Mucosa of rectum (tissue), 2 donors: ENCODE results near the gene ANKRD11.

Experiments used
- H3K27ac ChIP-seq, 2 donors: one replicate each; pipeline ENCODE4 v1.7.0; 2013; ENCODE audit warnings: inconsistent platforms in 2 of 2, low read depth in 2 of 2, low read length in 2 of 2
- H3K27me3 ChIP-seq, 2 donors: one replicate each; pipeline ENCODE4 v1.7.0; 2013; ENCODE audit warnings: low read length in 2 of 2; ENCODE audit not compliant: control insufficient read depth in 2 of 2, insufficient read depth in 2 of 2
- H3K36me3 ChIP-seq, 2 donors: one replicate each; pipeline ENCODE4 v1.7.0; 2013; ENCODE audit warnings: low read length in 2 of 2; ENCODE audit not compliant: control insufficient read depth in 2 of 2, insufficient read depth in 2 of 2
- H3K4me1 ChIP-seq, 2 donors: one replicate each; pipeline ENCODE4 v1.7.0; 2013; ENCODE audit warnings: low read length in 2 of 2, mild to moderate bottlenecking in 1 of 2; ENCODE audit not compliant: control insufficient read depth in 2 of 2, insufficient read depth in 2 of 2
- H3K4me3 ChIP-seq, 2 donors: one replicate each; pipeline ENCODE4 v1.7.0; 2013; ENCODE audit warnings: low read length in 2 of 2
- H3K9ac ChIP-seq, 2 donors: one replicate each; pipeline ENCODE4 v1.7.0; 2013; ENCODE audit warnings: low read length in 2 of 2, low read depth in 1 of 2, mild to moderate bottlenecking in 1 of 2
- H3K9me3 ChIP-seq, 2 donors: one replicate each; pipeline ENCODE4 v1.7.0; 2013; ENCODE audit warnings: low read length in 2 of 2; ENCODE audit not compliant: control insufficient read depth in 2 of 2
- donor health status: healthy.
- donor health status: Normal muscosa, but diverticular disease.

ANKRD11 gene

GRCh38 chr16:89371386-89371785, 119.0 kb downstream of the ANKRD11 start:
- no peak overlapping the region for H3K27ac ChIP-seq
- peaks cover 0 to 6% of the 10 kb centered on the region in 2 donors for H3K4me1 ChIP-seq

GRCh38 chr16:89370601-89371000, 119.8 kb downstream of the ANKRD11 start:
- Histone ChIP-seq H3K27me3 (no peaks in the 10 kb centered on the region), H3K4me3 (no peak overlapping the region), H3K9me3 (no peaks in the 10 kb centered on the region), H3K27ac (no peak overlapping the region), H3K36me3 (peaks cover 8% of the 10 kb centered on the region in 2 donors), H3K9ac (no peak overlapping the region), H3K4me1 (peaks cover 0 to 6% of the 10 kb centered on the region in 2 donors)

More at GRCh38 chr16:89371386-89371785, 119.0 kb downstream of the ANKRD11 start:
- Histone ChIP-seq H3K4me3 (no peak overlapping the region), H3K9me3 (peaks cover 0 to 4% of the 10 kb centered on the region in 2 donors), H3K9ac (no peak overlapping the region), H3K27me3 (no peaks in the 10 kb centered on the region), H3K36me3 (peaks cover 8% of the 10 kb centered on the region in 2 donors)

GRCh38 chr16:89370081-89370511, 120.3 kb downstream of the ANKRD11 start:
- no peaks in the 10 kb centered on the region for H3K27me3 ChIP-seq
- no peak overlapping the region for H3K4me3 ChIP-seq
- H3K9me3 ChIP-seq, result no peaks in the 10 kb centered on the region
- H3K4me1 ChIP-seq, result peaks cover 2 to 6% of the 10 kb centered on the region in 2 donors
- no peak overlapping the region for H3K9ac ChIP-seq
- no peak overlapping the region for H3K27ac ChIP-seq
- peaks cover 8% of the 10 kb centered on the region in 2 donors for H3K36me3 ChIP-seq

GRCh38 chr16:89369266-89369895, 121.0 kb downstream of the ANKRD11 start:
- Histone ChIP-seq H3K4me3 (no peak overlapping the region), H3K9ac (no peak overlapping the region), H3K4me1 (peaks cover 9 to 13% of the 10 kb centered on the region in 2 donors)

GRCh38 chr16:89368604-89369249, 121.6 kb downstream of the ANKRD11 start:
- no peaks in the 10 kb centered on the region for H3K27me3 ChIP-seq
- H3K36me3 ChIP-seq, result peaks cover 8% of the 10 kb centered on the region in 2 donors
- H3K9ac ChIP-seq, result no peak overlapping the region
- H3K27ac ChIP-seq, result no peak overlapping the region
- H3K4me1 ChIP-seq, result peaks cover 15 to 18% of the 10 kb centered on the region in 2 donors
- H3K9me3 ChIP-seq, result no peaks in the 10 kb centered on the region
- H3K4me3 ChIP-seq, result no peak overlapping the region

More at GRCh38 chr16:89369266-89369895, 121.0 kb downstream of the ANKRD11 start:
- no peak overlapping the region for H3K27ac ChIP-seq
- H3K36me3 ChIP-seq, result peaks cover 8% of the 10 kb centered on the region in 2 donors
- no peaks in the 10 kb centered on the region for H3K27me3 ChIP-seq
- H3K9me3 ChIP-seq, result no peaks in the 10 kb centered on the region

- Histone ChIP-seq H3K4me3 (no peak overlapping the region), H3K36me3 (peaks cover 8% of the 10 kb centered on the region in 2 donors), H3K9me3 (no peaks in the 10 kb centered on the region), H3K9ac (no peak overlapping the region), H3K27me3 (no peaks in the 10 kb centered on the region), H3K4me1 (peaks cover 17 to 18% of the 10 kb centered on the region in 2 donors), H3K27ac (no peak overlapping the region)
These were observed 122.8 kb downstream of the ANKRD11 start for GRCh38 chr16:89367538-89367915.

GRCh38 chr16:89366561-89367537, 123.5 kb downstream of the ANKRD11 start:
- H3K9me3 ChIP-seq, result no peaks in the 10 kb centered on the region
- H3K36me3 ChIP-seq, result peaks cover 8% of the 10 kb centered on the region in 2 donors
- H3K27ac ChIP-seq, result no peak overlapping the region
- peaks cover 18 to 20% of the 10 kb centered on the region in 2 donors for H3K4me1 ChIP-seq
- no peaks in the 10 kb centered on the region for H3K27me3 ChIP-seq
- no peak overlapping the region for H3K4me3 ChIP-seq
- H3K9ac ChIP-seq, result no peak overlapping the region

- Histone ChIP-seq H3K4me3 (no peak overlapping the region), H3K36me3 (peaks cover under 1 to 4% of the 10 kb centered on the region in 2 donors), H3K9ac (no peak overlapping the region), H3K27ac (no peak overlapping the region), H3K9me3 (no peaks in the 10 kb centered on the region), H3K27me3 (no peaks in the 10 kb centered on the region), H3K4me1 (peaks cover 20 to 23% of the 10 kb centered on the region in 2 donors)
These were observed 124.4 kb downstream of the ANKRD11 start for GRCh38 chr16:89365996-89366395.

- Histone ChIP-seq H3K9ac (no peak overlapping the region), H3K27me3 (no peaks in the 10 kb centered on the region), H3K4me3 (no peak overlapping the region), H3K36me3 (no peaks in the 10 kb centered on the region), H3K27ac (no peak overlapping the region), H3K4me1 (peaks cover 23 to 27% of the 10 kb centered on the region in 2 donors), H3K9me3 (no peaks in the 10 kb centered on the region)
These were observed 125.3 kb downstream of the ANKRD11 start for GRCh38 chr16:89365044-89365467.
